HepG2 (cell line): ENCODE measurements around the gene CDK9. TPM values are rescaled to one million over a fixed set of nuclear protein-coding genes. Genes with fewer than 3 reads are reported as not detected.
A peak's percentile ranks its signal among the peaks of the same experiment; 100 is the strongest.

Experiments used
- ATF7 ChIP-seq, 2 experiments: fragments of 450-650 bp in 1 of 2; sonication (generic) in 1 of 2; formaldehyde crosslinking in 1 of 2; IDR thresholded peaks; 2 replicates each; pipeline versions ENCODE4 v1.4.0 to v1.6.1; 2016 to 2020; ENCODE audit warnings: antibody characterized with exemption in 1 of 2, mild to moderate bottlenecking in 1 of 2, missing genetic modification reagents in 1 of 2
- CBX1 ChIP-seq: IDR thresholded peaks from one replicate; pipeline ENCODE4 v1.6.1; 2016; ENCODE audit warnings: antibody characterized with exemption, low read depth
- EP300 ChIP-seq, 3 experiments: sonication (generic) in 1 of 3; formaldehyde crosslinking in 1 of 3; IDR thresholded peaks; 2 replicates each; pipeline versions ENCODE4 v1.5.1 to v1.6.1; 2011 to 2020; ENCODE audit warnings: low read depth in 2 of 3, low read length in 2 of 3, borderline replicate concordance in 1 of 3, improper control_type of control experiment in 1 of 3, mild to moderate bottlenecking in 1 of 3, missing genetic modification reagents in 1 of 3, moderate library complexity in 1 of 3
- HNF1B ChIP-seq: sonication (generic); formaldehyde crosslinking; IDR thresholded peaks from 2 replicates; pipeline ENCODE4 v1.5.1; 2020; ENCODE audit warnings: mild to moderate bottlenecking, moderate library complexity, missing genetic modification reagents
- KDM6A ChIP-seq: IDR thresholded peaks from 2 replicates; pipeline ENCODE4 v1.6.1; 2016; ENCODE audit warnings: low read depth
- MEF2D ChIP-seq: sonication (generic); formaldehyde crosslinking; IDR thresholded peaks from 2 replicates; pipeline ENCODE4 v1.5.1; 2020; ENCODE audit warnings: mild to moderate bottlenecking, missing genetic modification reagents
- MEIS2 ChIP-seq: sonication (generic); formaldehyde crosslinking; IDR thresholded peaks from 2 replicates; pipeline ENCODE4 v1.9.0; 2021; ENCODE audit warnings: mild to moderate bottlenecking, missing genetic modification reagents
- NFYC ChIP-seq: IDR thresholded peaks from 2 replicates; pipeline ENCODE4 v1.6.1; 2016; ENCODE audit warnings: missing genetic modification reagents, missing compliant biosample characterization
- SIX1 ChIP-seq: sonication (generic); formaldehyde crosslinking; IDR thresholded peaks from 2 replicates; pipeline ENCODE4 v1.4.0; 2020; ENCODE audit warnings: missing genetic modification reagents, borderline replicate concordance
- SP1 ChIP-seq, 2 experiments: fragments of 450-650 bp in 1 of 2; sonication (generic) in 1 of 2; formaldehyde crosslinking in 1 of 2; IDR thresholded peaks; 2 replicates each; pipeline versions ENCODE4 v1.4.0 to v1.6.1; 2016 to 2020; ENCODE audit warnings: missing genetic modification reagents in 1 of 2
- TAF15 ChIP-seq: fragments of 200-400 bp; formaldehyde crosslinking; IDR thresholded peaks from one replicate; pipeline ENCODE4 v1.6.1; 2018; ENCODE audit warnings: mild to moderate bottlenecking, low read depth, low read length; ENCODE audit not compliant: poor library complexity, severe bottlenecking
- ZBTB14 ChIP-seq: sonication (generic); formaldehyde crosslinking; IDR thresholded peaks from 2 replicates; pipeline ENCODE4 v1.4.0; 2020; ENCODE audit warnings: missing genetic modification reagents
- ZNF17 ChIP-seq: sonication (generic); formaldehyde crosslinking; IDR thresholded peaks from 2 replicates; pipeline ENCODE4 v1.5.0; 2020; ENCODE audit warnings: mild to moderate bottlenecking, missing genetic modification reagents
- ZNF691 ChIP-seq: sonication (generic); formaldehyde crosslinking; IDR thresholded peaks from 2 replicates; pipeline ENCODE4 v1.4.0; 2020; ENCODE audit warnings: missing genetic modification reagents, low read depth, mild to moderate bottlenecking, borderline replicate concordance
- polyA plus RNA-seq, 8 experiments: library from polyadenylated mRNA; depleted of rRNA in 3 of 8; stranded (reverse) in 7 of 8; unstranded in 1 of 8; fragments of >200 nt; fragmentation: Illumina TruSeq in 4 of 8; extraction: Trizol in 4 of 8; gene quantifications; 2 replicates each; pipeline versions ENCODE4 v1.2.1 to v1.2.3, GENCODE V29; 2011 to 2016; ENCODE audit warnings: low read depth in 4 of 8, missing spikeins in 1 of 8, mixed read lengths in 1 of 8; ENCODE audit not compliant: insufficient read depth in 1 of 8
- total RNA-seq, 5 experiments: library from RNA; depleted of rRNA; stranded (reverse); fragments of >200 nt; fragmentation: Illumina TruSeq; extraction: Trizol; gene quantifications; 2 replicates each; pipeline ENCODE4 v1.2.3, GENCODE V29; 2016; ENCODE audit warnings: low read depth in 1 of 5
- TF ChIP-seq, protein P1 (sequence below): sonication (generic); formaldehyde crosslinking; IDR thresholded peaks from 2 replicates; pipeline ENCODE4 v1.4.0; 2020; ENCODE audit warnings: mild to moderate bottlenecking, missing genetic modification reagents
- TF ChIP-seq, protein P2 (sequence below): sonication (generic); formaldehyde crosslinking; IDR thresholded peaks from 2 replicates; pipeline ENCODE4 v1.9.0; 2021; ENCODE audit warnings: missing genetic modification reagents, borderline replicate concordance
- TF ChIP-seq, protein P3 (sequence below): sonication (generic); formaldehyde crosslinking; IDR thresholded peaks from 2 replicates; pipeline ENCODE4 v1.8.1; 2023; ENCODE audit warnings: missing genetic modification reagents, inconsistent platforms, borderline replicate concordance

Gene CDK9
- total and polyA plus RNA-seq, 2 of the 13 experiments (the other 11 are each of a cell fraction or from before 2014, with no cell fraction given) = 16.8 to 21.5 TPM

DNA sequence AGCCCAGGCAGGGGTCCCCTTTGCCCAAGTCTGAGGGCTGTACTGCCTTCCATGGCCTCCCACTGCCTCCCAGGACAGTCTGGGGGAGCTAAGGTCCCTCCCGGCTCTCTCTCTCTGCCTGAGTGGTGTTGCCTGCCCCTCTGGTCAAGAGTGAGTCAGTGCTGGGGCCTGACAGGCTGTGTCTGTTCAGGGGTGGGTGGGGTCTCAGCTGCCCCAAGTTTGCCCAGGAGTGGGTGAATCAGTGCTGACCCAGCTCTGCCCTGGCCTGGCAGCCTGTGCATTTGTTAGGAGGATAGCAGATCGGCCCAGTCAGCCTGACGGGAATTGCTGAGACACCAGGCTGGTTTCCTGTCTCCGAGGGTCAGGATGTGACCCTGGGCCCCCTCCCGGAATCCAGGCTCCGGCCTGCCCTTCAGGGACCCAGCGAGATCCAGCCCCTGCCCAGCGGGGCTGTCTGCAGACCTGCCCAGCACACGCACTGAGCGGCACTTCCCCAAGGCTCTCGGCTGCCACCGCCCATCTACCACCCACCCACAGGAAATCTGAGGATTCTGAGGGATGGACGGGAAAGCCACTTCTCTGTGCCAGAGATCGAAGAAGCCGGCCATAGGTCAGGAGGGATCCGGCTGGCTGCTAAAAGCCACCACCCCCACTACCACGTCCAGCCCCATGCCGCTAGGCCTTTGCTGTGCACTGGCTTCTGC is 52.7 kb downstream of the CDK9 start (continued):
- no peak for TF ChIP-seq HNF1B (CRISPR knock-in tag)
- no peak for TF ChIP-seq ZBTB14 (CRISPR knock-in tag)
- TF ChIP-seq ATF7 (IDR thresholded peaks at IDR 0.05) = no peak
- TF ChIP-seq ATF7 (CRISPR knock-in tag; IDR thresholded peaks at IDR 0.05) = no peak
- no peak for TF ChIP-seq ZNF17 (CRISPR knock-in tag)
- TF ChIP-seq, protein P1, sequence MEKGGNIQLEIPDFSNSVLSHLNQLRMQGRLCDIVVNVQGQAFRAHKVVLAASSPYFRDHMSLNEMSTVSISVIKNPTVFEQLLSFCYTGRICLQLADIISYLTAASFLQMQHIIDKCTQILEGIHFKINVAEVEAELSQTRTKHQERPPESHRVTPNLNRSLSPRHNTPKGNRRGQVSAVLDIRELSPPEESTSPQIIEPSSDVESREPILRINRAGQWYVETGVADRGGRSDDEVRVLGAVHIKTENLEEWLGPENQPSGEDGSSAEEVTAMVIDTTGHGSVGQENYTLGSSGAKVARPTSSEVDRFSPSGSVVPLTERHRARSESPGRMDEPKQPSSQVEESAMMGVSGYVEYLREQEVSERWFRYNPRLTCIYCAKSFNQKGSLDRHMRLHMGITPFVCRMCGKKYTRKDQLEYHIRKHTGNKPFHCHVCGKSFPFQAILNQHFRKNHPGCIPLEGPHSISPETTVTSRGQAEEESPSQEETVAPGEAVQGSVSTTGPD = no peak
- no peak for TF ChIP-seq MEF2D (CRISPR knock-in tag)
- no peak for TF ChIP-seq KDM6A (CRISPR knock-in tag)
- 0 out of 2 replicates have a peak, but pooled peaks have one; percentile 60 for TF ChIP-seq ZNF691 (CRISPR knock-in tag)
- TF ChIP-seq NFYC = no peak
- TF ChIP-seq MEIS2 = 0 out of 2 replicates have a peak, but pooled peaks have one; percentile 15
- no peak for TF ChIP-seq SIX1 (CRISPR knock-in tag)
- no peak for TF ChIP-seq SP1 (IDR thresholded peaks at IDR 0.05)
- no peak for TF ChIP-seq SP1 (CRISPR knock-in tag; IDR thresholded peaks at IDR 0.05)
- TF ChIP-seq, protein P2, sequence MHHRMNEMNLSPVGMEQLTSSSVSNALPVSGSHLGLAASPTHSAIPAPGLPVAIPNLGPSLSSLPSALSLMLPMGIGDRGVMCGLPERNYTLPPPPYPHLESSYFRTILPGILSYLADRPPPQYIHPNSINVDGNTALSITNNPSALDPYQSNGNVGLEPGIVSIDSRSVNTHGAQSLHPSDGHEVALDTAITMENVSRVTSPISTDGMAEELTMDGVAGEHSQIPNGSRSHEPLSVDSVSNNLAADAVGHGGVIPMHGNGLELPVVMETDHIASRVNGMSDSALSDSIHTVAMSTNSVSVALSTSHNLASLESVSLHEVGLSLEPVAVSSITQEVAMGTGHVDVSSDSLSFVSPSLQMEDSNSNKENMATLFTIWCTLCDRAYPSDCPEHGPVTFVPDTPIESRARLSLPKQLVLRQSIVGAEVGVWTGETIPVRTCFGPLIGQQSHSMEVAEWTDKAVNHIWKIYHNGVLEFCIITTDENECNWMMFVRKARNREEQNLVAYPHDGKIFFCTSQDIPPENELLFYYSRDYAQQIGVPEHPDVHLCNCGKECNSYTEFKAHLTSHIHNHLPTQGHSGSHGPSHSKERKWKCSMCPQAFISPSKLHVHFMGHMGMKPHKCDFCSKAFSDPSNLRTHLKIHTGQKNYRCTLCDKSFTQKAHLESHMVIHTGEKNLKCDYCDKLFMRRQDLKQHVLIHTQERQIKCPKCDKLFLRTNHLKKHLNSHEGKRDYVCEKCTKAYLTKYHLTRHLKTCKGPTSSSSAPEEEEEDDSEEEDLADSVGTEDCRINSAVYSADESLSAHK (CRISPR knock-in tag) = no peak
- TF ChIP-seq, protein P3, sequence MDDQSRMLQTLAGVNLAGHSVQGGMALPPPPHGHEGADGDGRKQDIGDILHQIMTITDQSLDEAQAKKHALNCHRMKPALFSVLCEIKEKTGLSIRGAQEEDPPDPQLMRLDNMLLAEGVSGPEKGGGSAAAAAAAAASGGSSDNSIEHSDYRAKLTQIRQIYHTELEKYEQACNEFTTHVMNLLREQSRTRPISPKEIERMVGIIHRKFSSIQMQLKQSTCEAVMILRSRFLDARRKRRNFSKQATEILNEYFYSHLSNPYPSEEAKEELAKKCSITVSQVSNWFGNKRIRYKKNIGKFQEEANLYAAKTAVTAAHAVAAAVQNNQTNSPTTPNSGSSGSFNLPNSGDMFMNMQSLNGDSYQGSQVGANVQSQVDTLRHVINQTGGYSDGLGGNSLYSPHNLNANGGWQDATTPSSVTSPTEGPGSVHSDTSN (CRISPR knock-in tag) = no peak
- no peak for TF ChIP-seq EP300 (IDR thresholded peaks at IDR 0.05; ENCODE audit: low read depth in 2 of 2, low read length in 2 of 2)
- no peak for TF ChIP-seq EP300 (CRISPR knock-in tag; IDR thresholded peaks at IDR 0.05; ENCODE audit: borderline replicate concordance)
- no peak for TF ChIP-seq CBX1
- no peak for TF ChIP-seq TAF15
